Mucosa of rectum (tissue), 2 donors: ENCODE results near the gene KIAA0040.
A peak's percentile ranks its signal among the peaks of the same experiment; 100 is the strongest.

ENCODE experiments used
- H3K27ac ChIP-seq, 2 donors: one replicate each; pipeline ENCODE4 v1.7.0; 2013; ENCODE audit warnings: inconsistent platforms in 2 of 2, low read depth in 2 of 2, low read length in 2 of 2
- H3K27me3 ChIP-seq, 2 donors: one replicate each; pipeline ENCODE4 v1.7.0; 2013; ENCODE audit warnings: low read length in 2 of 2; ENCODE audit not compliant: control insufficient read depth in 2 of 2, insufficient read depth in 2 of 2
- H3K36me3 ChIP-seq, 2 donors: one replicate each; pipeline ENCODE4 v1.7.0; 2013; ENCODE audit warnings: low read length in 2 of 2; ENCODE audit not compliant: control insufficient read depth in 2 of 2, insufficient read depth in 2 of 2
- H3K4me1 ChIP-seq, 2 donors: one replicate each; pipeline ENCODE4 v1.7.0; 2013; ENCODE audit warnings: low read length in 2 of 2, mild to moderate bottlenecking in 1 of 2; ENCODE audit not compliant: control insufficient read depth in 2 of 2, insufficient read depth in 2 of 2
- H3K4me3 ChIP-seq, 2 donors: one replicate each; pipeline ENCODE4 v1.7.0; 2013; ENCODE audit warnings: low read length in 2 of 2
- H3K9ac ChIP-seq, 2 donors: one replicate each; pipeline ENCODE4 v1.7.0; 2013; ENCODE audit warnings: low read length in 2 of 2, low read depth in 1 of 2, mild to moderate bottlenecking in 1 of 2
- H3K9me3 ChIP-seq, 2 donors: one replicate each; pipeline ENCODE4 v1.7.0; 2013; ENCODE audit warnings: low read length in 2 of 2; ENCODE audit not compliant: control insufficient read depth in 2 of 2
- donor health status: healthy.
- donor health status: Normal muscosa, but diverticular disease.

Gene KIAA0040

DNA sequence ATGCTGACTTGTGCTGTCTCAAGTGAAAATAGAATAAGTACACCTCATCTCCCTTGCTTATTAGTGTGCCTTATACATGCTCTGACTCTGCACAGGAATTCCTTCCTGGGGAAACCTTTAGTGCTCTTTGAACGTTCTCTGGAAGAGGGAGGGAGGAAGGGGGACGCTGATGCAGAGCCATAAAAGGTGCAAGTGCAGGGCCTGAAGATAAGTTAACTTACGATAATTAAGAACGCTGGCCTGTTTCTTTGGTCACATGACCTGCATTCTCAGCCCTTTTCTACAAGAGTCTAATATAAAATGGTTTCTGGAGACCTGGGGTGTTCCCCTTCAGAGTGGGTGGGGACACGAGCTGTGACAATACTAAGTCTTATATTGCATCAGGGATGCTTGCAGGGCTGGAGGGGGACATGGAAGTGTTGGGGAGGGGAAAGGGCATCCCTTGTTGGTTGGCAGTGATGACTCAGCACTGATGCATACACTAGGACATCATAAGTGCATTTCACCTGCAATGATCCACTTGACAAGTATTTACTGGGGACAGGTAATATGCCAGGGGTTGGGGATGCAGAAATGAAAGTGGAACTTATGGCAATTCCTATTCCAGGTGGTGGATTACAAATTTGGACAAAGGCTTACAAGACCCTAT lies 26.3 kb upstream of the KIAA0040 start:
- Histone ChIP-seq H3K9ac (no peak overlapping the region), H3K27me3 (no peaks in the 10 kb centered on the region), H3K4me1 (peaks cover 2 to 19% of the 10 kb centered on the region in 2 donors), H3K27ac (no peak overlapping the region), H3K36me3 (no peaks in the 10 kb centered on the region), H3K4me3 (no peak overlapping the region), H3K9me3 (no peaks in the 10 kb centered on the region)

DNA sequence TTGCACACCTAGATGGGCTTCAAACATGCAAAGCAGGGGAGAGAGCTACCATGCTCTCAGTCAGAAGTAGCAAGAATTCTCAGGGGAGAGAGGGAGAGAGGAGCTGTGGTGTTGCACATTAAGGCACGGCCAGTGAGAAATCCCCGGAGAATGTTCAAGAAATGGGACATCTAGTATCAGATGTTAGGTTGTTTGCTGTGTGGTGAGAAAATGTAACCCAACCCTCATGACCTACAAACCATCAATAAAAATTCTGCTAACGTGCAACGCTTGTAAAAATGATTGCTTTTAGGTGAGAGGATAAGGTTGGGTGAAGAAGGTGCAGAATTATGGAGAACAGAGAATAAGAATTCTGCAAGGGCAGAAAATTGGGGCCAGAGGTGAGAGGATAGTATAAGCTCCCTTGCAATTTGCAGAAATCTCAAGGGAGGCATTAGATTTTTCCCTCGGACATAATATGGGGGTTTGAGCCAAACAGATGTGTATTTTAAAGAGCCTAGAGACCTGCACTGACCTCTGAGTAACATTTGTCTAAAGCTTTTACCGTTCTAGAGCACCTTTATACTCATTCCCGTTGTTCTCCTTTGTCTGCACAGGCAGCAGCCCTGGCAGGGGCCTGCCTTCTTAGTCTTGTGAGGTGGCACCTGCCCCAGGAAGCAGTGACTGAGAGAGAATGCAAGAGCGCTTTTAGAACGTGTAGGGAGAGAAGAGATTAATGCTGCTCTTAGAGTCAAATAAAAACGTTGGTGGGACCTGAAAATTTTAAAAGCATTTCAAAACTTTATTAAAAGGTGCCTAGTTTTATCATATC lies 25.4 kb upstream of the KIAA0040 start:
- H3K36me3 ChIP-seq = no peaks in the 10 kb centered on the region
- H3K4me3 ChIP-seq = no peak overlapping the region
- H3K4me1 ChIP-seq = peaks cover 2 to 19% of the 10 kb centered on the region in 2 donors
- no peaks in the 10 kb centered on the region for H3K9me3 ChIP-seq
- H3K27ac ChIP-seq = no peak overlapping the region
- no peaks in the 10 kb centered on the region for H3K27me3 ChIP-seq
- no peak overlapping the region for H3K9ac ChIP-seq

DNA sequence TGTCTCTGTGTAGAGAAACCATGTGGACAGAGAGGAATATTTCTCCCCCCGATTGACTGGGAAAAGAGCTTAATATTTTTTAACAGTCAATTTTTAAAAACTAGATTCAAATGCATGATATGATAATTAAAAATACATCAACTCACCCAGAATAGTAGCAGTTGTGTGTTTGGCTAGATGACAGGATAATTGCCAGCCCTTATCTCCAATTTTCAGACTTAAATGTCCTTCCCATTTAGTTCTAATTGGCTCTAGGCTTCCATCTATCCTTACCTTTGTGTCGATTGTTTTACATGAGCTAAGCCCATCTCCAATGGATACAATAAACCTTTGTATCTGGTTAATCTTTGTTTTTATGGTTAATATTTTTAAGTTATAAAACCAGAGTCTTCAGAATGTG lies 23.9 kb upstream of the KIAA0040 start:
- H3K27me3 ChIP-seq = no peaks in the 10 kb centered on the region
- no peak overlapping the region for H3K9ac ChIP-seq
- H3K9me3 ChIP-seq = no peaks in the 10 kb centered on the region
- H3K36me3 ChIP-seq = no peaks in the 10 kb centered on the region
- H3K4me3 ChIP-seq = no peak overlapping the region
- H3K4me1 ChIP-seq = peaks cover 2 to 17% of the 10 kb centered on the region in 2 donors
- no peak overlapping the region for H3K27ac ChIP-seq

DNA sequence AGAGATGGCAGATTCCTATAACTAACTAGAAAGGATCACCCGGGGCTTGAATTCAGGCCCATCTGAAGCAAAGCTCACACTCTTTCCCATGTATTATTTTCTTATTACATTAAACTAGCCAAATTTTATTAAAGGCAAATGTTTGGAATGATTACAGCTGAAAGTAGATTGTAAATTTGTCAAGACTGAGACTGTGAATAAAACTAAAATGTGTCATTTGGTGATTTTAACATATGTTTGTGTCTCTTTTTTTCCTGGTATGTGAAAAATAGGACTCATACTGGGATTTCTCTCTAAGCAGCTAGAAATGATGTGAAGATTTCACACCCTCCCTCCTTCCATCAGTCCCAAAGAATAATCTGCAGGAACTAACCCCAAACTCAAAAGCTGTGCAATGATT lies 19.1 kb upstream of the KIAA0040 start:
- Histone ChIP-seq H3K4me3 (no peak overlapping the region), H3K4me1 (peaks cover 0 to 11% of the 10 kb centered on the region in 2 donors), H3K36me3 (no peaks in the 10 kb centered on the region), H3K27me3 (no peaks in the 10 kb centered on the region), H3K27ac (no peak overlapping the region), H3K9ac (no peak overlapping the region), H3K9me3 (no peaks in the 10 kb centered on the region)

DNA sequence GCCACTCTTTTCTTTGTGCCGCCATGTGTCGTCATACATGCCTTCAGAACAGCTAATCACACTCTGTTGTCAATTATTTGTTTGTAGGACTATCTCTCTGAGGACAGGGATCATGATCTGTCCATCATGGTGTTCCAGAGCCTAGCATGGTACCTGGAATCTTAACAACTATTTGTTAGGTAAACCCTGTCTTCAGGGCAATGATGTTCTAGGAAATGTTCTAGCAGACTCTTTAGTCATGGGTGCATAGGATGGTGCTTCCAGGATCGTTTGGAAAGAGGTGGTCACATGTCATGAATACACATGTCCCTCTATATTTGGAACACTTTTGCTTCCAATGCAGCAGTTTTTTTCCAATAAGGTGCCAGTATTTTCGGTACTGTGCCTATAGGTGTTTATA lies 18.2 kb upstream of the KIAA0040 start:
- Histone ChIP-seq H3K4me3 (no peak overlapping the region), H3K36me3 (no peaks in the 10 kb centered on the region), H3K9me3 (no peaks in the 10 kb centered on the region), H3K27me3 (no peaks in the 10 kb centered on the region), H3K27ac (no peak overlapping the region), H3K9ac (no peak overlapping the region), H3K4me1 (peaks cover 0 to 11% of the 10 kb centered on the region in 2 donors)

DNA sequence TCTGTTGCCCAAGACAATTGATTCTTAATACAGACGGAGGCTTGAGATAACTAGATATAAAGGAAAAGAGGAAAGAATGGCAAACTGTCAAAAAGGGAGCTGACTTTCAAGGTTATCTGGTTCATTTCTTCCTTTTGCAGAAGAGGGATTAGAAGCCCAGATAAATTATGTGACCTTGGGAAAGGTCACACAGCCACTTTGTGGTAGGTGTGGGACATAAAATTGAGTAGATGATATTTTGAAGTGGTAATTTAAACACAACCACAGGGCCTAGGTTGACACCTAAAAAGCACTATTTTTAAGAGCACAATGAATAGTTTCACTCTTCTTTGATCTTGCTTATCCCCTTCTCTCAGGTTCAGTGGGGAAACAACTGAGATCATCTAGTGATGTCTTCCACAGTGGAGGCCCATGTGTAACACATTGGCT lies 16.9 kb upstream of the KIAA0040 start:
- no peak overlapping the region for H3K4me3 ChIP-seq
- peak overlapping the region in 1 of 2 donors; percentile 80 for H3K27ac ChIP-seq
- no peaks in the 10 kb centered on the region for H3K36me3 ChIP-seq
- H3K9ac ChIP-seq = no peak overlapping the region
- no peaks in the 10 kb centered on the region for H3K27me3 ChIP-seq
- no peaks in the 10 kb centered on the region for H3K9me3 ChIP-seq
- H3K4me1 ChIP-seq = peaks cover 0 to 11% of the 10 kb centered on the region in 2 donors

DNA sequence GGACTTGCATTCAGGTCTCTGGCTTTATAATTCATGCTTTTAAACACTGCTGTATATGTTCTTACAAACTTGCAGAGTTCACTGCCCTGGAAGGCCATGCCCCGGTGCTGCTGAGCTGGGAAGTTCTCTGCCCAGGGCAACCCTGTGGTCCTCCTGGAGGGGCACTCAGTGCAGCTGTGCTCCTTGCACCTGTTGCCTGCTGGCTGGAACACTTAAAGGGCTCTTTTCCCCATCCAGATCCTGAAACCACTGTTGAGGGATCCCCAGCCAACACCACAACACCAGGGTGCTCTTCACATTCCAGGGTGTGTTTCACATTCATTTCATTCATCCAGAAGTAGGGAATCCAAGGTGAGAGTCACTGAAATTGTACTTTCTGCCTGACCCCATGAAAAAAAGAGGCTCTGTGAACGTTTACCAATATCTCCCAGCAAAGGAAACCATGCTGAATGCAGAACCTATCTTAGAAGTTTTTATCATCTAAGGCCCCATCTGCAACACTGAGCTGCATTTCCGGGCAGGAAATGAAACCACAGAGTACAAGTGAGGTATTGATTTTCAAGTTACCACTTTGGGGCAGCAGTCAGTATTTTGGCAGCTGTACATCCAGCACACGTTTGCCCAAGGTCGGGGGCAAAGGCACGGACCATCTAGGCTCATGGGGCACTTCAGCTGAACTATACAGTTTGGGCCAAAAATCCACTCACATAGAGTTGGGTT lies 16.4 kb upstream of the KIAA0040 start:
- Histone ChIP-seq H3K4me3 (peak overlapping the region in 1 of 2 donors; percentile 41), H3K9ac (no peak overlapping the region), H3K27ac (peak overlapping the region; percentile 22 to 80), H3K27me3 (no peaks in the 10 kb centered on the region), H3K9me3 (no peaks in the 10 kb centered on the region), H3K36me3 (no peaks in the 10 kb centered on the region), H3K4me1 (peaks cover 0 to 11% of the 10 kb centered on the region in 2 donors)

DNA sequence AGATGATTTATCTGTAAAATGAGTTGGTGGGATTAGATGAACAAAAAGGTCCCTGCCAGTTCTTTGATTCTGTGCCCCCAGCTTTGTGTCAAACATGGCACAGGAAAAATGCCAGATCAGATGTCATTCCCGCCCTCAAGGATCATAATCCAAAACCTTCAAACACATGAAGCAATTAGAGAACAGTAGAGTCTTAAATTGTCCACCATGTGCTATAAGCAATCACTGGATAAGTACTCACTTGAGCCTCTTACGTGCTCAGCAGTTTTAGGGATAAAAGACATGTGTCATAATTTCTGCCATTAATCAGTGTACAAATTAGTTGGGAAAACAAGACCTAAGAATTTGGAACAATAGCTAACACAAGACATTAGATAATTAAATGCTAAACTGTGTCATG lies 15.4 kb upstream of the KIAA0040 start:
- no peak overlapping the region for H3K27ac ChIP-seq

DNA sequence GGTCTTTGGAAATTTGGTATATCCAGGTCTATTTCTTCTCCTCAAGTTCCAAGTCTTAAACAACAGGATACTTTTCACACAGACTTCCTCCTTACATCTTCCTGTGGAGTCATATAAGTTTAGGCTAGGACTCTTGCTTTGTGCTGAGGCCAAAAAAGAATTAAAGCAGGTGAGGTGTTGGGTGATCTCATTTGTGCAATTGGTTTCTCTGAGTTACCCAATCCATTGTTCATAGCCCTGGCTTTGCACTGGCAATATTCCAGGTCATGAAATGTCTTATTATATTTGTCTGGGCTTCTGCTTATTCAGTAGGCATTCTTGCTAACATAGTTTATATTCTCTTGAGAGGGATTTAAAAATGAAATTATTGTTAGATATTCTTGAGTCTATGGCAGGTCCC lies 14.1 kb upstream of the KIAA0040 start:
- no peak overlapping the region for H3K27ac ChIP-seq
- no peaks in the 10 kb centered on the region for H3K36me3 ChIP-seq
- H3K9ac ChIP-seq = no peak overlapping the region
- no peak overlapping the region for H3K4me3 ChIP-seq
- H3K4me1 ChIP-seq = peaks cover 0 to 11% of the 10 kb centered on the region in 2 donors
- no peaks in the 10 kb centered on the region for H3K27me3 ChIP-seq
- no peaks in the 10 kb centered on the region for H3K9me3 ChIP-seq

More for the DNA sequence above, 15.4 kb upstream of the KIAA0040 start:
- Histone ChIP-seq H3K9me3 (no peaks in the 10 kb centered on the region), H3K4me1 (peaks cover 0 to 11% of the 10 kb centered on the region in 2 donors), H3K9ac (no peak overlapping the region), H3K27me3 (no peaks in the 10 kb centered on the region), H3K36me3 (no peaks in the 10 kb centered on the region), H3K4me3 (no peak overlapping the region)

DNA sequence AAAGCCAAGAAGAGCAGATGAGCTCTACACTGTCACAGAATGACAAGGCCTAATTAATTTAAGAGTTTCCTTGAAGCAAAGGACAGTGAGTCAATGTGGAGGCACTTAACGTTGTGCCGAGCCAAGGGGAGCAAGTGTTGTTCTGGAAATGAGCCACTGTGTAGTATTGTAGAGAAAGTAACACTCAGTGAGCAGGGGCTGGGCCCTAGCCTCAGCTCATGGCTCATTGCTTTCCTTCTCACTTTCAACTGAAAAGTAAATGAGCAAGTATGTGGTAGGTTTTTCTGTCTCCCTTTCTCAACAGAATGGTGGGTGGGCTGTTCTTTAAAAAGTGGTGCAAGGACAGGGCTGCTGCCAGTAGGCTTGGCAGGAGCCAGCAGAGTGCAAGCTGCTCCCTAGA lies 11.8 kb upstream of the KIAA0040 start:
- no peaks in the 10 kb centered on the region for H3K9me3 ChIP-seq
- no peaks in the 10 kb centered on the region for H3K36me3 ChIP-seq
- H3K9ac ChIP-seq = no peak overlapping the region
- no peak overlapping the region for H3K27ac ChIP-seq
- peaks cover 0 to 7% of the 10 kb centered on the region in 2 donors for H3K4me1 ChIP-seq
- H3K4me3 ChIP-seq = no peak overlapping the region
- no peaks in the 10 kb centered on the region for H3K27me3 ChIP-seq
